GM21447 (cell line): ENCODE data around the gene PIP4P1.
"Not testable (repeated sequence)": the region's sequence is repeated elsewhere in the genome, so short reads cannot be mapped to it uniquely, and the experiment has no call there.

ENCODE experiments used
- ATAC-seq: cut with Tn5 transposase; IDR thresholded peaks from one replicate; pipeline ENCODE4 v1.9.1; 2021; ENCODE audit not compliant: unreplicated experiment

The PIP4P1 gene

DNA sequence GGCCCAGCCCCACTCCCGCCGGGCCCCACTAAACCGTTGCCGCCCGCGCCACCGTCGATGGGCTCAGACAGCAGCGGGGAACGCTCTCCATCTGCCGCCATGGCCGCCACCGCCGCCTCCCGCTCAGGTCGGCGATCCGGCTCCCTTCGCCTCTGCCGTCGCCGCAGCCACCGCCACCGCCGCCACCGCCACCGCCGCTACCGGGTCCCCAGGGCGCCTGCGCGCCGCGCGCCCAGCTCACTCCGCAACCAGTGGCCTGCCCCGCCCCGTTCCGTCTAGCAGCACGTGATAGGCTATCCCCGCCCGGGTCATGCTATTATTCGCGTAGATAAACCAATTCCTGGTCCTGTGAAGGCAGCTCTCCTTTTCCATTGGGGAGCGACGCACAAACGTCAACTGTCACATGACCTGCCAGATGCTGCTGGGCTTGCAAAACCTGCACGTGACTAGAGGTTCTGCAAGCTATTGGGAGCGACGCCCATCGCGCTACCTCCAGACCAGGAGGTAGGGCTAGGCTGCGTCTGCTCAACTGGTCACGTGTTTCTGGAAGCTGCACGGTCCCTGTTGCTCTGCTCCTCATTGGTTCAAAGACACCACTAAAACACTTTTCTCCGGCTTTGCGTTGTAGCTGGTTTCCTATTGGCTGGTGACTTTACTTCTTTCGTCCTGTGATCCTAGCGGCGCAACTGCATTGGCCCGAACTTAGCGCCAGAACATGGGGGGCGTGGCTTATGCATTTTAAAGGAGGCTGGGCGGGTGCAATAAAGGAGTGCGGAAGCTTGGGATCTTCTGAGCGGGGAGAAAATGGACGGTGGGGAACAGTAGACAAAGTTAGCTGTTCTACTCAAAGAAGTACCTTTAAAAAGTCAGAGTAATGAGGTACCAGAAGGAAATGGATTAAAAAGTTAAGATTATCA lies at the start of gene PIP4P1:
PIP4P1 (minus strand) TSS at position 210 of the 917 bp plus-strand sequence; CDS start at position 101, 109 bp downstream.
- peak; percentile 92 for ATAC-seq

DNA sequence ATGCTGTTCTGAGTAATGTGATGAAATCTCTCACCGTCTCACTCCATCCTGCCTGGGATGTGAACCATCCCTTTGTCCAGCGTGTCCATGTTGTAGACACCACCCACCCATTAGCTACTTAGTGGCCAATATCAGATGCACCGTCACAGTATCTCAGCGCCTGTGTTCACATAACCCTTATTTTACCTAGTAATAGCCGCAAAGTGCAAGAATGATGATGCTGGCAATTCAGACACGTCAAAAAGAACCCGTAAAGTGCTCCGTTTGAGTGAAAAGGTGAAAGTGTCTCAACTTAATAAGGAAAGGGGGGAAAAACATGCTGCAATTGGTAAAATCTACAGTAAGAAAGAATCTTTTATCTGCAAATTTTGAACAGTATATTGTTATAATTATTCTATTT lies 47.1 kb upstream of the PIP4P1 start:
- ATAC-seq = no peak

DNA sequence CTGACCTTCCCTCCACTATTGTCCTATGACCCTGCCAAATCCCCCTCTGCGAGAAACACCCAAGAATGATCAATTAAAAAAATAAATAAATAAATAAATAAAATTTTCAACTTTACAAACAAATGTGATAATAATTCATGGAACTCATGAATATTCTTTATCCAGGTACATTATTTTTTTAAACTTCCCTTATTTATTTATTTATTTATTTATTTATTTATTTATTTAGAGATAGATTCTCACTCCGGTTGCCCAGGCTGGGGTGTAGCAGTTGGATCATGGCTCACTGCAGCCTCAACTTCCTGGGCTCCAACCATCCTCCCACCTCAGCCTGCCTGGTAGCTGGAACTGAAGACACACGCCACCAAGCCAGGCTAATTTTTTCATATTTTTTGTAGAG lies 46.3 kb upstream of the PIP4P1 start:
- ATAC-seq = not testable (repeated sequence)

DNA sequence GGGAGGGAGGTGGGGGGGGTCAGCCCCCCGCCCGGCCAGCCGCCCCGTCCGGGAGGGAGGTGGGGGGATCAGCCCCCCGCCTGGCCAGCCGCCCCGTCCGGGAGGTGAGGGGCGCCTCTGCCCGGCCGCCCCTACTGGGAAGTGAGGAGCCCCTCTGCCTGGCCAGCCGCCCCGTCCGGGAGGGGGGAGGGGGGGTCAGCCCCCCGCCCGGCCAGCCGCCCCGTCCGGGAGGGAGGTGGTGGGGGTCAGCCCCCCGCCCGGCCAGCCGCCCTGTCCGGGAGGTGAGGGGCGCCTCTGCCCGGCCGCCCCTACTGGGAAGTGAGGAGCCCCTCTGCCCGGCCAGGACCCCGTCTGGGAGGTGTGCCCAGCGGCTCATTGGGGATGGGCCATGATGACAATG lies 45.5 kb upstream of the PIP4P1 start:
- ATAC-seq = not testable (repeated sequence)

DNA sequence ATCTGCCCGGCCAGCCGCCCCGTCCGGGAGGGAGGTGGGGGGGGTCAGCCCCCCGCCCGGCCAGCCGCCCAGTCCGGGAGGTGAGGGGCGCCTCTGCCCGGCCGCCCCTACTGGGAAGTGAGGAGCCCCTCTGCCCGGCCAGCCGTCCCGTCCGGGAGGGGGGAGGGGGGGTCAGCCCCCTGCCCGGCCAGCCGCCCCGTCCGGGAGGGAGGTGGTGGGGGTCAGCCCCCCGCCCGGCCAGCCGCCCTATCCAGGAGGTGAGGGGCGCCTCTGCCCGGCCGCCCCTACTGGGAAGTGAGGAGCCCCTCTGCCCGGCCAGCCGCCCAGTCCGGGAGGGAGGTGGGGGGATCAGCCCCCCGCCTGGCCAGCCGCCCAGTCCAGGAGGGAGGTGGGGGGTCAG lies 45.0 kb upstream of the PIP4P1 start:
- not testable (repeated sequence) for ATAC-seq

DNA sequence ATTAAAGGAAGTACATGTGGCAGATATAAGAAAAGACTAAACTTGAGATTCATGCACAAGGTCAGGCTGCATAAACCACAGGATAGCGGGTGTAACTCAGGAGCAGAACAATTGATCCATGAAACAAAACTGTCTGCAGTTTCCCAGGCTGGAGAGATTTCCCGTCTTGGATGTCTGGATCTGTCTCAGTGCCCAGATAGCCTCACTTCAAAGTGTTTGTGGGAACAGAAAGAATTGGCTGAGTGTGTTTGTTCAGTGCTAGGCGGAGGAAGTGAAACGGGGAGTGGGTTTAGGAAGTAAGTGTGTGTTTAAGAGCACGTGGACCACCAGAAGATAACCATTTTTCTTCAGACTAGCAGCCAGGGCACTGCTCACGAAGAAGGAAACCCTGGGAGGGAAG lies 42.7 kb upstream of the PIP4P1 start:
- ATAC-seq = no peak

DNA sequence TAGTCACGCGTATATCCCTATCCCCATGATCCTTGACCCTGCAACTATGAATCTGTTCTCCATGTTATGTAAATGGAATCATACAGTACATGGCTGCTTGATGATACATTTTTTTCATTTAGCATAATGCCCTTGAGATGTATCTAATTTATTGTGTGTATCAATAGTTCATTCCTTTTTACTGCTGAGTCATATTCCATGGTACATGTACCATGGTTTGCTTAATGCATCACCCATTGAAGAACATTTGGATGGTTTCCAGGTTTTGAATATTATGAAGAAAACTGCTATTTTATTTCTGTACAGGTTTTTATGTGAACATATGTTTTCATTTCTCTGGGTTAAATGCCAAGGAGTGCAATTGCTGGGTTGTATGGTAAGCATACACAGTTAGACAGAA lies 40.1 kb upstream of the PIP4P1 start:
- no peak for ATAC-seq

DNA sequence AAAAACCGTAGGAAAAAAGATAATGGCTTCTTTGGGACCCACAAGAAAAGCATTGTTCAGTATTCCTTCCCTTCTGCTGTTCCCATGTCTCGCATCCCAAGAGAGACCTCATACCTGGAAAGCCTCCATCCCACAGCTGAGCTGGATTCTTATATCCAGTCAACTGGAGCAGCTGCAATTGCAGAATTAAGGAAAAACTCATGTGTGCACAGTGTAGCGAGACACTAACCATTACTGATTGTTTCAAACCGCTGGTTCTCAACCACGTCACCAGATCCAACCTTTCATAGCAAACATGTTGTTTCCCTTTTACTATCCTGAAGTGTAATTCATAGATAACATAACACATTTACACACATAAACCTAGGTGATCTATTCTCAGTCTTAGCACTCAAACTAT lies 38.6 kb upstream of the PIP4P1 start:
- ATAC-seq = no peak

DNA sequence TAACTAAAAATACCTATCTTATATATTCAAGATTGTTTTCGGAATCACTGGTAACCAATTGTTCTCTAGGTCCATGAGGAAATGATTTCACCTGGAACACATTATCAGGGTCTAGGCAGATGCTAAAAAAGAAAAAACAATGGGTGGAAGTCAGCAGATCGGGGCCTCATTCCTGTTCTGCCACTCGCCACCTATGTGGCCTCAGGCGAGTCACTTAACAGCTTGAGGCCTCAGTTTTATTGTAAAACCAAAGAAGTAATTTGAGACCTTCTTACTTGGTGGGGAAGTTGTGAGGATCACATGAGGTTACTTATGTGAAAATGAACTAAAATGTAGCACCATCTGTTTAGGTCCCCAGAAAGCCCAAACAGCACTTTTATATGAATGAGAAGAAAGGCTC lies 37.9 kb upstream of the PIP4P1 start:
- no peak for ATAC-seq

DNA sequence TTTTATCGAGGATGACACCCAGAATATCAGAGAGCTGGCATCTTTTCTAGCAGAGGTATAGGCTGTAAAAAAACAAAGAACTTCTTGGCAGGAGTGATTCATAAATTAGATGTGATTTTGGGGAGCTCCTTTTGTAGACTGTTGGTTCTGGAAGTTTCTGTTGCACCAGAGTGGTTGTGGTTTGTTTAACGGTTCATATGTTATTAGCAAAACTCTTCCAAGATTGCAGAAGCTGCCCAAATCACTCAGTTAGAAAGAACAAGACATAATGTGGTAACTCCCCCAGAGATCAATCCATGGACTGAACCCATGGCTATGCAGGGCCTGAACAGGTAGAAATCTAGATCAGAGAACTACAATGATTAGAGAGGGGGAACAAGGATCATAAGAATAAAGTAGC lies 37.4 kb upstream of the PIP4P1 start:
- ATAC-seq = no peak

DNA sequence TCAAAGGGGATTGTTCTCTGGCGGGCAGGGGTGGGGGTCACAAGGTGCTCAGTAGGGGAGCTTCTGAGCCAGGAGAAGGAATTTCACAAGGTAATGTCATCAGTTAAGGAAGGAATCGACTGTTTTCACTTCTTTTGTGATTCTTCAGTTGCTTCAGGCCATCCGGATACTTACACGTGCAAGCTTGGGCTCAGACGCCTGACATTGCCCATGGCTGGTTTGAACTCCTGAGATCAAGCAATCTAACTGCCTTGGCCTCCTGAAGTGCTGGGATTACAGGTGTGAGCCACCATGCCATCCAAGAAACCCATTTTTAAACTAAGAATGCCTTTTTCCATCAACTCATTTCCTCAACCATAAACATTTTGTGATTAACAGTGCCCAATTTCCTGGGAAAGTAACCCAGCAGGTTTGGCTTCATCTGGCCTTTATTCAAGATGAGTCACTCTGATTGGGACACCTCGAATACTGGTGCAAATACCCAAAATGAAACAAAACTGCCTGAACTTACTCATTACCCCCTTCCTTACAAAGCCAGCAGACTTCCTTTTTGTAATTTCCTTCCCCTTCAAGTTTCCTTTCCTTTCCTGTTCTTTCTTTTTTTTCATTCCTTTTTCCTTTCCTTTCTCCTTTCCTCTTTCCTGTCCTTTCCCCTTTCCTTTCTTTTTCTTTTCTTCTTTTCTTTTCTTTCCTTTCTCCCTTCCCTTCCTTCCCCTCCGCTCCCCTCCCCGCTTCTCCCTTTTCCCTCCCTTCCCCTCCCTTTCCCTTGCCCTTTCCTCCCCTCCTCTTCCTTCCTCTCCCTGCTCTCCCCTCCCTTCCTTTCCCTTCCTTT lies 33.9 kb upstream of the PIP4P1 start:
- no peak for ATAC-seq

DNA sequence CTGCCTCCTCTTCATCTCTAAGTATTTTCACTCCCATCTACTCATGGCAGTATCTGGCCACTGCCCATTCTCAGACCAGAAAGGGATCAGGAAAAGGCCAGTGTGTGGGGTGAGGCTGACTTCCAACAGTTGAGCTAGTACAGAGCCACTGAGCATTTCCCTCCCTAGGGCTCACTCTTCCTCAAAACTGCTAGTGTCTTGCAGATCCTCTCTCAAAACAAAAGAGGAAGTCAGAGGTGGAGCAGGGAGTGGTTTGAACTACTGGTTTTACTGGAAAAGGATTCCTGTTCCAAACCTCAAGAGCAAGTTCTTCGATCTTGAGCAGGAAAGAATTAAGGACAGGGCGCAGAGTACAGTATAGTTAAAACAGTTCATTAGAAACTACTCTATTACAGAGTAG lies 32.4 kb upstream of the PIP4P1 start:
- ATAC-seq = no peak

DNA sequence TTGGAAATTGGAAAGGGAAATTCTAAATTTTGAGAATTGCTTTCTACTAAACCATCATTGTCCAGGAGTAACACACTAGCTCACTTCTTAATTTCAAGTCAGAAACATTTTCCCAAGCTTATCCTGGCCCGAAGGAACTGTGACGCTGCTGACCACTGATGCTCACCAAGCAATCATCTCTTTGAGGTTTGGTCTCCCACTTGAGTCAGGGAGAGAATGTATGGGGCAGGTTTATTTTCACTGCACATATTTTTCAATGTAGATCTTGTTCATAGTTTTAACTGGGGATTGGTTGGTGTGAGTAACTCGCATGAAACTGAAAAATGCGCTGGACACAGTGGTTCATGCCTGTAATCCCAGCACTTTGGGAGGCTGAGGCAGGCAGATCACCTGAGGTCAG lies 31.3 kb upstream of the PIP4P1 start:
- no peak for ATAC-seq

DNA sequence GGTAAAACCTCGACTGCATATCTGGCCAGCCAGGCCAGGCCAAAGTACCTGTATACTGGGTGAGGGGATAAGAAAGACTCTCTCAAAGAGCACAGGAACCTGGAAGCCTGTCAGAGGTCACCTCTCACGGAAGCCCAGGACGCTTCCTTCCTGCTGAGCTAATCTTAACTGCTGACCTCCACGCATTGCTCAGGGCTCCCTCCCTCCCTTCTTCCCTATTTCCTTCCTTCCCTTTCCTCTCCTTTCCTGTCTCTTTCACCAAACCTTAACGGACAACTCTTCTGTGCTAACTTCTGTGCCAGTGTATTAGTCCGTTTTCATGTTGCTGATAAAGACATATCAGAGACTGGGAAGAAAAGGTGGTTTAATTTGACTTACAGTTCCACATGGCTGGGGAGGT lies 29.3 kb upstream of the PIP4P1 start:
- ATAC-seq = no peak

DNA sequence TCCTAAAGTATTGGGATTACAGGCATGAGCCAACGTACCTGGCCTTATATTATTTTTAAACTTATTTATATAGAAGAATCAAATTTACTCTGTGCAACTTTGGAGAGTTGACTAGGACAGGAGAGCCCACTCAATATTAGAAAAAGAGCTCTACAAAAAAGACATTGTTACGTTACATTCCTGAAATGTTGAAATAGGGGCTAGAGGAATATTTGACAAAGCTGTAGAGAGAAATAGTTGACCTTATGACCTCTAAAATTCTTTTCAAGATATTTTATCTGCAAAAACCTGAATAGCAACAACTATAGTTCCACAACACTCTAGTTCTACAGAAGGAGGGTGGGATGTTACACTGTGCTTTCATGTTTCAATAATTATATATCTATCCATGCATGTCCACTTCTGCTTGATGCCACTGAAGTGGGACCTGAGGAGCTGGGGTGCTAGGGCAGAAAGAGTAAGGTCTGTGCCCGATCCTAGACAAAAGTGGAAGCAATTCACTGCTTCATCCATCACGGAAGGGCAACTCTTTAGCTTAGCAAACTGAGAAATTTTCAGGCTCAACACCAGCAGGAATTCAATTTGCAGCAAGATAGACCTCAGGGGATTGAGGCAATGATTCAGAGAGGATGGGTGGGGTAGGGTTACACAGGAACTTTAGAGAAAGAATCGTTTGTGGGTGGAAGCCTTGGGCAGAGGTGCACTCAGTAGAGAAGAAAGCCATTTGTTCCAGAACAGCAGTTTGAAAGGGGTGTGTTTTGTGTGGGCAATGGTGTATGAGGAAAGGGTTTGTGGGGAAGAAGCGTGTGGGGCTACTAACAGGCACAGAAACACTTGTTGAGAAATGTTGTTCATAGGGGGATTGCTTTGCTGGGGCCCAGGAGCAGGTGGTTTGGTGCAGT lies 28.1 kb upstream of the PIP4P1 start:
- peak; percentile 64 for ATAC-seq

DNA sequence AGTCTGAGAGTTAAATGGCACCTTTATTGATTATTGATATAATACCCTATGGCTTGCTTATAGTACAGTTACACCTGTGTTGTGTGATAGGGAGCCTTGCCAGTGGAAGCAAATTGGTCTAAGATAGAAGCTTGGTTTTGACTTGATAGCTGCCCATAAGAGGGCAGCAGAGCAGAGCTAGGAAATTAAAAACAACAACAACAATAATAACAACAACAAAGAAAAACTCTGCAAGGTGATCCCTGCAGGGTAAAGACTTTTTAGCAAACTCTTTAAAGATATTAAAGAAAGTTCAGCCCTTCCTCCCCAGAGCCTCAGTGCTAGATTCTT lies 26.1 kb upstream of the PIP4P1 start:
- no peak for ATAC-seq

DNA sequence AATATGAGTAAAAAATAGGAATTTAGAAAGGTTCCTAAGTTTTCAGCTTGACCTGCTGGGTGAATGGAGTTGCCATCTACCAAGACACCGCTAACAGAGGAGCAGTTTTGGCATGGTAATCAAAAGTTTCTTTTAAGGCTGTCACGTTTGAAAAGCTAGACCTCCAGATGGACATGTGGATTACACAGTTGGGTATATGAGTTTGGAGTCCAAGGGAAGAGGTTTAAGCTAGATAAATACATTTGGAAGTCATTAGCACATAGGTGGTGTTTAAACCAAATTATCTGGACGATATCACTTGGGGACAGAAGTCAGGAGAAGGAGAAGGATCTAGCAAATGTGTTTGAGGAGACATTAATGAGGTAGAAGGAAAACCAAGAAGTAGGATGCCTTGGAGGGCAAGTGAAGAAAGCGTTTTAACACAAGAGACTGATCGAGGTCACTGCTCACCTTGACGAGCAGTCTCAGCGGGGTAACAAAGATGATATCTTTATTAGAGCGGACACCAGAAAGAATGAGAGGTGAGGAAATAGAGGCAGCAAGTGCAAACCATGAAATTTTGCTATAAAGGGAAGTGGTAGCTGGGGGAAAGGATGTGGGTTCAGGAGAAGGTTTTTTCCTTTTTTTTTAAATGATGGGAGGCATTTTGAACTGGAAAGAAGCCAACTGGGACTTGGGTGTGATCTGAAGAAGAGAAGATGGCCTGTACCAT lies 25.6 kb upstream of the PIP4P1 start:
- no peak for ATAC-seq

DNA sequence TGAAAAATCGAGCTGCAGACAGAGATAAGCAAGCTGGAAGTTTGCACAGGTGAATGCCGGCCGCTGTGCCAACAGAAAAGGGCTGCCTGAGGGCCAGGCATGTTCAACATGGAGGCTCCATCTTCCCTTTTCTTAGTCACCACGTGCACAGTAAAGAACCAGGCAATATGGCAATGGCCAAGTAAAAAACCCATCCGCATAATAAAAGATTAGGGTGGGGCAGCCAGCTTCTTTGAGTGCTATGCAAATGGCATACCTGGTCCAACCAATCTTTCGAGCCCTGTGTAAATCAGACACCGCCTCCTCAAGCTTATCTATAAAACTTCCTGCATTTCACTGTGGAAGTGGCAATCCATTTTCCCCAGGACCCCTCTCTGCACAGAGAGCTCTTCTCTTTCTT lies 24.7 kb upstream of the PIP4P1 start:
- ATAC-seq = no peak

DNA sequence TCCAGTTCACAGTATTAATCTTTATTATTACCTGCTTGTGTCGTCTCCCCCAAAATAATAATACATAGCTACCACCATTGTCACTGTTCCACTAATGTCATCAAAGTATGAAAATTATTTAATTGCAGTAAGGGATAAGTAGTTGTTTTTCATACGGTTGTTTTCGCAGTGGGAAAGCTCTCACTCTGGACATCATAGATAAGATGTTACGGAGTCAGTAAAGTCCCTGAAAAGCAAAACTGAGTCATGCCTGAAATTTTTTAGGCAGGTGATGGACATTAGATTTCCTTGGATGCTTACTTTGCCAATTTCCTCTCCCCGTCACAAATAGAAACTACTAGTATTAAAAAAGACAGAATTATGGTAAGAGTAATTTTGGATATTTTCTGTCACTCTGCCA lies 21.1 kb upstream of the PIP4P1 start:
- ATAC-seq = no peak

DNA sequence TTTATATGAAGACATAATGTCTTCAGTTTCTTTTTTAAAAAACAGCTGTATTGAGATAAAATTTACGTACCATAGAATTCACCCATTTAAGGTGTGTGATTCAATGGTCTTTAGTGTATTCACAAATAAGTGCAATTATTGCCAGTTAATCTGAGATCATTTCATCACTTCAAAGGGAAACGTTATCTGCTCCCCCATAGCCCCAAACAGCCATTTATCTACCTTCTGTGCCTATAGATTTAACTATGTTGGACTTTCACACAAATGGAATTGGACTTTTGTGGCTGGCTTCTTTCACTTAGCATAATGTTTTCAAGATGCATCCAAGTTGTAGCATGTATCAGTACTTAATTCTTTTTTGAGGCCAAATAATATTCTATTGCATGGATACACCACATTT lies 17.7 kb upstream of the PIP4P1 start:
- ATAC-seq = no peak
